Lung (tissue), 12 donors: ENCODE results near the gene IL1RN. TPM values are rescaled to one million over a fixed set of nuclear protein-coding genes. Genes with fewer than 3 reads are reported as not detected.

Source experiments
- ATAC-seq: fragments of 200-7000 bp; cut with Tn5 transposase; one replicate; pipeline ENCODE4 v1.9.1; 2020; ENCODE audit warnings: moderate number of reproducible peaks; ENCODE audit not compliant: insufficient read depth, low FRiP score
- DNase-seq, 3 donors: peaks; one replicate each; pipeline ENCODE4 v3.0.0-alpha.2; 2013 to 2017
- H3K27ac ChIP-seq, 2 donors: one replicate each; pipeline ENCODE4 v1.5.1; 2013; ENCODE audit warnings: mild to moderate bottlenecking in 2 of 2, moderate library complexity in 2 of 2, control low read depth in 1 of 2, inconsistent platforms in 1 of 2, low read depth in 1 of 2, low read length in 1 of 2
- H3K27me3 ChIP-seq, 3 donors: one replicate each; pipeline ENCODE4 v1.5.1; 2013; ENCODE audit warnings: low read length in 2 of 3; ENCODE audit not compliant: control insufficient read depth in 3 of 3, insufficient read depth in 3 of 3
- H3K36me3 ChIP-seq, 4 donors: one replicate each; pipeline ENCODE4 v1.5.1; 2013; ENCODE audit warnings: low read length in 4 of 4, mild to moderate bottlenecking in 1 of 4, moderate library complexity in 1 of 4; ENCODE audit not compliant: control insufficient read depth in 4 of 4, insufficient read depth in 4 of 4
- H3K4me1 ChIP-seq, 5 donors: one replicate each; pipeline ENCODE4 v1.5.1; 2013; ENCODE audit warnings: low read length in 5 of 5, mild to moderate bottlenecking in 2 of 5, moderate library complexity in 1 of 5; ENCODE audit not compliant: control insufficient read depth in 5 of 5, insufficient read depth in 5 of 5
- H3K4me3 ChIP-seq: one replicate; pipeline ENCODE4 v1.5.1; 2013; ENCODE audit warnings: mild to moderate bottlenecking, control low read depth, moderate library complexity
- H3K9ac ChIP-seq, 2 donors: one replicate each; pipeline ENCODE4 v1.5.1; 2013; ENCODE audit warnings: low read length in 2 of 2, control low read depth in 1 of 2; ENCODE audit not compliant: insufficient read depth in 1 of 2
- H3K9me3 ChIP-seq, 4 donors: one replicate each; pipeline ENCODE4 v1.5.1; 2013; ENCODE audit warnings: low read length in 3 of 4, mild to moderate bottlenecking in 1 of 4, moderate library complexity in 1 of 4; ENCODE audit not compliant: control insufficient read depth in 4 of 4, insufficient read depth in 3 of 4
- CTCF ChIP-seq: IDR thresholded peaks from 2 replicates; pipeline ENCODE4 v1.5.1; 2012; ENCODE audit warnings: mild to moderate bottlenecking; ENCODE audit errors: control extremely low read depth, extremely low read depth
- WGBS, 2 donors: extraction: QIAGEN DNeasy Blood & Tissue Kit; methylation state at CpG; one replicate each; pipeline ENCODE4 v1.1.7; 2013; 5-methylcytosine and 5-hydroxymethylcytosine counted together
- polyA plus RNA-seq, 2 donors: library from polyadenylated mRNA; stranded (reverse); fragments of 200-250 nt; gene quantifications; one replicate each; pipeline ENCODE4 v1.2.1, GENCODE V29; 2013
- total RNA-seq, 2 donors: library from RNA; depleted of rRNA in 1 of 2; stranded (reverse); fragments of >200 nt in 1 of 2; gene quantifications; one replicate each; pipeline ENCODE4 v1.2.1, GENCODE V29; 2014 to 2021
- donor health status: control.
- donor health status: control.
- donor health status: Bipolar disorder and iron deficiency.
- donor health status: healthy.
- donor health status: DM: yes; HTN: yes; CAD: no.

IL1RN gene
- total and polyA plus RNA-seq, 4 donors = 9.6 to 850 (median 16.7) TPM

- no peaks in the 10 kb centered on the region for H3K9me3 ChIP-seq
- H3K9ac ChIP-seq = no peak overlapping the region
- no peak for TF ChIP-seq CTCF
- DNase-seq = no peak
- 92 to 97% methylated on average over 6 of the region's 6 CpGs for WGBS, 2 donors
- peaks cover 0 to 4% (median 0%) of the 10 kb centered on the region in 5 donors for H3K4me1 ChIP-seq
- no peaks in the 10 kb centered on the region for H3K27me3 ChIP-seq
- no peak for ATAC-seq
- H3K27ac ChIP-seq = no peak overlapping the region
- H3K36me3 ChIP-seq = no peaks in the 10 kb centered on the region
- no peak overlapping the region for H3K4me3 ChIP-seq
Measured at GRCh38 chr2:113141451-113141850, 14.1 kb downstream of the IL1RN start.

GRCh38 chr2:113142290-113142689 lies 14.9 kb downstream of the IL1RN start:
- no peaks in the 10 kb centered on the region for H3K9me3 ChIP-seq
- TF ChIP-seq CTCF = no peak
- no peaks in the 10 kb centered on the region for H3K27me3 ChIP-seq
- H3K4me3 ChIP-seq = no peak overlapping the region
- no peaks in the 10 kb centered on the region for H3K36me3 ChIP-seq
- ATAC-seq = no peak
- peaks cover 0 to 4% (median 0%) of the 10 kb centered on the region in 5 donors for H3K4me1 ChIP-seq
- 93 to 97% methylated on average over 2 of the region's 2 CpGs for WGBS, 2 donors
- DNase-seq = no peak
- H3K27ac ChIP-seq = no peak overlapping the region
- no peak overlapping the region for H3K9ac ChIP-seq

GRCh38 chr2:113144259-113144658 lies 16.9 kb downstream of the IL1RN start:
- no peak for DNase-seq
- 77 to 97% methylated on average over 4 of the region's 4 CpGs for WGBS, 2 donors
- peaks cover 0 to 2% (median 0%) of the 10 kb centered on the region in 4 donors for H3K9me3 ChIP-seq
- no peaks in the 10 kb centered on the region for H3K36me3 ChIP-seq
- no peak overlapping the region for H3K27ac ChIP-seq
- no peak overlapping the region for H3K4me3 ChIP-seq
- H3K27me3 ChIP-seq = no peaks in the 10 kb centered on the region
- no peak for ATAC-seq
- no peak for TF ChIP-seq CTCF
- H3K9ac ChIP-seq = no peak overlapping the region
- no peaks in the 10 kb centered on the region for H3K4me1 ChIP-seq
